ENCODE measurements around the gene DCDC2B.
"Not testable (repeated sequence)": the region's sequence is repeated elsewhere in the genome, so short reads cannot be mapped to it uniquely, and the experiment has no call there.

Gene DCDC2B

GRCh38 chr1:32208891-32209328, at the start of gene DCDC2B:
DCDC2B (plus strand) TSS chr1:32209089; CDS start chr1:32209094, 5 bp downstream.
- DNase-seq (ENCODE audit: low read depth), result no peak

GRCh38 chr1:32159189-32159588, 49.7 kb upstream of the DCDC2B start:
- no peak for DNase-seq (ENCODE audit: low read depth)

GRCh38 chr1:32163405-32163804, 45.5 kb upstream of the DCDC2B start:
- DNase-seq (ENCODE audit: low read depth), result no peak

- DNase-seq (ENCODE audit: low read depth), result not testable (repeated sequence)
These were observed 43.3 kb upstream of the DCDC2B start for GRCh38 chr1:32165633-32166032.

- no peak for DNase-seq (ENCODE audit: low read depth)
These were observed 37.9 kb upstream of the DCDC2B start for GRCh38 chr1:32170991-32171390.

- no peak for DNase-seq (ENCODE audit: low read depth)
These were observed 36.2 kb upstream of the DCDC2B start for GRCh38 chr1:32172621-32173245.

GRCh38 chr1:32178380-32179192, 30.3 kb upstream of the DCDC2B start:
- DNase-seq (ENCODE audit: low read depth), result no peak

GRCh38 chr1:32179193-32179442, 29.8 kb upstream of the DCDC2B start:
- no peak for DNase-seq (ENCODE audit: low read depth)

- peak; percentile 85 for DNase-seq (ENCODE audit: low read depth)
These were observed 29.3 kb upstream of the DCDC2B start, which contains the start of gene TXLNA for GRCh38 chr1:32179443-32180185. TXLNA (plus strand) TSS chr1:32179675; CDS start chr1:32180346, 671 bp downstream.

GRCh38 chr1:32180186-32181060, 28.5 kb upstream of the DCDC2B start:
- peak; percentile 19 for DNase-seq (ENCODE audit: low read depth)

- no peak for DNase-seq (ENCODE audit: low read depth)
These were observed 27.8 kb upstream of the DCDC2B start for GRCh38 chr1:32181065-32181464.

- no peak for DNase-seq (ENCODE audit: low read depth)
These were observed 27.3 kb upstream of the DCDC2B start for GRCh38 chr1:32181563-32181962.

- DNase-seq (ENCODE audit: low read depth), result no peak
These were observed 26.8 kb upstream of the DCDC2B start for GRCh38 chr1:32182060-32182459.

- DNase-seq (ENCODE audit: low read depth), result no peak
These were observed 24.2 kb upstream of the DCDC2B start for GRCh38 chr1:32184650-32185049.

- no peak for DNase-seq (ENCODE audit: low read depth)
These were observed 22.8 kb upstream of the DCDC2B start for GRCh38 chr1:32186077-32186476.

- DNase-seq (ENCODE audit: low read depth), result no peak
These were observed 22.4 kb upstream of the DCDC2B start for GRCh38 chr1:32186491-32186890.

GRCh38 chr1:32187850-32188249, 21.0 kb upstream of the DCDC2B start:
- DNase-seq (ENCODE audit: low read depth), result no peak

- DNase-seq (ENCODE audit: low read depth), result no peak
These were observed 16.5 kb upstream of the DCDC2B start for GRCh38 chr1:32192220-32192948.

- no peak for DNase-seq (ENCODE audit: low read depth)
These were observed 13.9 kb upstream of the DCDC2B start for GRCh38 chr1:32194984-32195383.

- no peak for DNase-seq (ENCODE audit: low read depth)
These were observed 13.4 kb upstream of the DCDC2B start for GRCh38 chr1:32195531-32195930.
